ENCODE results near the gene CPA4. TPM values are rescaled to one million over a fixed set of nuclear protein-coding genes. Genes with fewer than 3 reads are reported as not detected.

Gene CPA4
- total RNA-seq, 2 experiments from 2014 or later, result not detected

- Histone ChIP-seq H3K79me2 (ENCODE audit: insufficient read depth, low read depth, low read length) (no peaks in the 10 kb centered on the region), H3K36me3 (ENCODE audit: insufficient read depth, low read length) (no peaks in the 10 kb centered on the region), H3K4me2 (ENCODE audit: low read length) (no peak overlapping the region), H3K9me2 (ENCODE audit: insufficient read depth, low read length) (no peaks in the 10 kb centered on the region), H4K20me1 (ENCODE audit: insufficient read depth, low read length) (no peaks in the 10 kb centered on the region), H3K27ac (ENCODE audit: low read depth, low read length, poor library complexity, severe bottlenecking) (no peak overlapping the region), H3K4me1 (ENCODE audit: insufficient read depth, low read length, poor library complexity, severe bottlenecking) (no peaks in the 10 kb centered on the region), H3K9me3 (ENCODE audit: low read length) (no peaks in the 10 kb centered on the region), H3K4me3 (ENCODE audit: low read depth, low read length, poor library complexity, severe bottlenecking) (no peak overlapping the region), H2AFZ (ENCODE audit: low read length) (no peak overlapping the region)
- BruUV-seq (replicated peaks), result no TSS peak
- CTCF ChIA-PET (ENCODE audit: unreplicated experiment), result no interaction called here
- no peak for DNase-seq (ENCODE audit: low spot score)
- intact Hi-C loops (cut with micrococcal nuclease; ENCODE audit: unreplicated experiment), result no loop called here
- POLR2A ChIA-PET, result no interaction called here
- TF ChIP-seq EZH2phosphoT487 (IDR thresholded peaks at IDR 0.05; ENCODE audit: borderline replicate concordance, low read depth, low read length) (no peak), CTCF (conservative IDR thresholded peaks at IDR 0.05; ENCODE audit: low read length) (no peak)
Measured at GRCh38 chr7:130362251-130362816, 69.4 kb downstream of the CPA4 start.

DNA sequence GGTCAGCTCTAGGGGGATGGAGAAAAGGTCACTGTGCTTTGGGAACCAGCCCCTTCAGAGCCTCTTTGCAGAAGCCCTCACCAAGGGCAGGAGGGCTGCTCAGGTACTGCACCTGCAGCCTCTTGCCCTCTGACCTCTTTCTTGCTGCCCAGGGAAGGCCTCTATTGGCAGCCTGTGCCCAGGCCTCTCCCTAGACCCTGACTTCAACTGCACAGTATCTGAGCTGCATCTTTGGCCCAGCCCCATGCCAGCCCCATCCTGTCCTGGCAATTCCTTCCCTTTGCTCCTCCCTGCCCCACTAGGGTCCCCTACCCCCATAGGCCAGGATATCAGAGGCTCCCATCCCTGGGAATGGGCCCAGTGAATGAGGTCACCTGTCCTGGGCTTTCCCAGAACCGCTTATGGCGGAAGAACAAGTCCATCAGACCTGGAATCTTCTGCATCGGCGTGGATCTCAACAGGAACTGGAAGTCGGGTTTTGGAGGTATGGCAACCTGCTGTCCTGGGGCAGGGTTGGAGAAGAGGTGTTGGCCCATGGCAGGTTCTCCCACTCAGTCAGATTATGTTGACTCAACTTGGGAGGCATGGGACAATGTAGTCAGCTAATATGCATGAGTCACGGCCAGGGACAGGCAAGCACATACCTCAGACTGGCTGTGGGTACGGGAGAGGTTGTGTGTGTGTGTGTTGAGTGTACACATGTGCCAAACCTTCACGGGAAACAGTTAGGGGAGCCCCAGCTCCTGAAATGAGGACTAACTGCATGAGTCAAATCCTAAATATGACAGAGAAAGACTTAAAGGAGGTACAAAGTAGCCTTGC, 70.3 kb downstream of the CPA4 start:
- BruUV-seq (replicated peaks), result no TSS peak
- POLR2A ChIA-PET, result no interaction called here
- intact Hi-C loops (cut with micrococcal nuclease; ENCODE audit: unreplicated experiment), result no loop called here

More for the DNA sequence above, 70.3 kb downstream of the CPA4 start:
- no peak for TF ChIP-seq EZH2phosphoT487 (IDR thresholded peaks at IDR 0.05; ENCODE audit: borderline replicate concordance, low read depth, low read length)
- TF ChIP-seq CTCF (conservative IDR thresholded peaks at IDR 0.05; ENCODE audit: low read length), result no peak
- Histone ChIP-seq H3K36me3 (ENCODE audit: insufficient read depth, low read length) (no peaks in the 10 kb centered on the region), H4K20me1 (ENCODE audit: insufficient read depth, low read length) (no peaks in the 10 kb centered on the region), H3K4me3 (ENCODE audit: low read depth, low read length, poor library complexity, severe bottlenecking) (no peak overlapping the region), H3K9me2 (ENCODE audit: insufficient read depth, low read length) (no peaks in the 10 kb centered on the region), H2AFZ (ENCODE audit: low read length) (no peak overlapping the region), H3K4me1 (ENCODE audit: insufficient read depth, low read length, poor library complexity, severe bottlenecking) (no peaks in the 10 kb centered on the region), H3K4me2 (ENCODE audit: low read length) (no peak overlapping the region), H3K9me3 (ENCODE audit: low read length) (no peaks in the 10 kb centered on the region), H3K79me2 (ENCODE audit: insufficient read depth, low read depth, low read length) (no peaks in the 10 kb centered on the region), H3K27ac (ENCODE audit: low read depth, low read length, poor library complexity, severe bottlenecking) (no peak overlapping the region)
- no peak for DNase-seq (ENCODE audit: low spot score)
- CTCF ChIA-PET (ENCODE audit: unreplicated experiment), result no interaction called here
